Adrenal gland (tissue), 5 donors: Measurements from ENCODE around the gene EPHA4.

Experiments used
- POLR2A ChIP-seq, 2 donors: fragments of 450-650 bp; IDR thresholded peaks; one replicate each; pipeline ENCODE4 v1.6.1; 2017; ENCODE audit warnings: antibody characterized with exemption in 2 of 2, mild to moderate bottlenecking in 2 of 2, moderate library complexity in 1 of 2
- TF ChIP-seq, protein P1 (sequence below), 6 experiments: fragments of 450-650 bp in 4 of 6; fragments of 200-600 bp in 2 of 6; sonication (generic) in 1 of 6; IDR thresholded peaks; 1 replicate in 5 of 6; 2 replicates in 1 of 6; pipeline versions ENCODE4 v1.5.1 to v1.8.0; 2016 to 2021; ENCODE audit warnings: antibody characterized with exemption in 6 of 6, mild to moderate bottlenecking in 2 of 6, moderate library complexity in 1 of 6
- donor health status: DM: no; HTN: no; CAD: no.

DNA sequence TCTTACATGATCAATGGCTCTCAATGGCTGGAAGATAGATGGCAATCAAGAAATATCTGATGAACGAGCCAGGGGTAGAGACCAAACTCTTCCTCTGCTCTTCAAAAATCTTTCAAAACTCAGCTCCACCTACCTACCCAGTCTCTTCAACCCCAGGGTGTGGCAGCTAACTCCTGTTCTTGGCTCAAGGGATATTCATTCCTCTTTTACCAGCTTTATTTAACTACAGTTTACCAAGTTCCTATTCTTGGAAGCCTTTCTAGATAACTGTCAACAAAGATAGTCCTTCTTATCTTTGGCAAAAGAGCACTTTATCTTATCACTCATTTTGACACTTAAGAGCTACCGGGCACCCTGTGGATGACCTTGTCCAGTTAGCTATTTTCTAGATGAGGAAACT lies 36.3 kb downstream of the EPHA4 start:
- TF ChIP-seq, protein P1, sequence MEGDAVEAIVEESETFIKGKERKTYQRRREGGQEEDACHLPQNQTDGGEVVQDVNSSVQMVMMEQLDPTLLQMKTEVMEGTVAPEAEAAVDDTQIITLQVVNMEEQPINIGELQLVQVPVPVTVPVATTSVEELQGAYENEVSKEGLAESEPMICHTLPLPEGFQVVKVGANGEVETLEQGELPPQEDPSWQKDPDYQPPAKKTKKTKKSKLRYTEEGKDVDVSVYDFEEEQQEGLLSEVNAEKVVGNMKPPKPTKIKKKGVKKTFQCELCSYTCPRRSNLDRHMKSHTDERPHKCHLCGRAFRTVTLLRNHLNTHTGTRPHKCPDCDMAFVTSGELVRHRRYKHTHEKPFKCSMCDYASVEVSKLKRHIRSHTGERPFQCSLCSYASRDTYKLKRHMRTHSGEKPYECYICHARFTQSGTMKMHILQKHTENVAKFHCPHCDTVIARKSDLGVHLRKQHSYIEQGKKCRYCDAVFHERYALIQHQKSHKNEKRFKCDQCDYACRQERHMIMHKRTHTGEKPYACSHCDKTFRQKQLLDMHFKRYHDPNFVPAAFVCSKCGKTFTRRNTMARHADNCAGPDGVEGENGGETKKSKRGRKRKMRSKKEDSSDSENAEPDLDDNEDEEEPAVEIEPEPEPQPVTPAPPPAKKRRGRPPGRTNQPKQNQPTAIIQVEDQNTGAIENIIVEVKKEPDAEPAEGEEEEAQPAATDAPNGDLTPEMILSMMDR (IDR thresholded peaks at IDR 0.05): no peak
- no peak for TF ChIP-seq POLR2A (IDR thresholded peaks at IDR 0.05)
